GM12891 (cell line): ENCODE results near the gene FSTL1.

ENCODE experiments used
- PAX5 ChIP-seq: IDR thresholded peaks from 2 replicates; pipeline ENCODE4 v1.6.1; 2011; ENCODE audit warnings: low read length, moderate library complexity, mild to moderate bottlenecking; ENCODE audit not compliant: insufficient read depth, severe bottlenecking
- POLR2A ChIP-seq: IDR thresholded peaks from 2 replicates; pipeline ENCODE4 v1.6.1; 2011; ENCODE audit warnings: low read depth, low read length, control low read depth
- POLR2AphosphoS5 ChIP-seq: IDR thresholded peaks from 2 replicates; pipeline ENCODE4 v1.6.1; 2011; ENCODE audit warnings: low read depth, low read length, control low read depth
- POU2F2 ChIP-seq: IDR thresholded peaks from 2 replicates; pipeline ENCODE4 v1.6.1; 2011; ENCODE audit warnings: low read depth, mild to moderate bottlenecking, control low read depth, low read length, moderate library complexity
- SPI1 ChIP-seq: IDR thresholded peaks from 2 replicates; pipeline ENCODE4 v1.6.1; 2011; ENCODE audit warnings: low read depth, low read length, control low read depth
- TAF1 ChIP-seq: IDR thresholded peaks from 2 replicates; pipeline ENCODE4 v1.6.1; 2011; ENCODE audit warnings: low read depth, low read length, control low read depth

DNA sequence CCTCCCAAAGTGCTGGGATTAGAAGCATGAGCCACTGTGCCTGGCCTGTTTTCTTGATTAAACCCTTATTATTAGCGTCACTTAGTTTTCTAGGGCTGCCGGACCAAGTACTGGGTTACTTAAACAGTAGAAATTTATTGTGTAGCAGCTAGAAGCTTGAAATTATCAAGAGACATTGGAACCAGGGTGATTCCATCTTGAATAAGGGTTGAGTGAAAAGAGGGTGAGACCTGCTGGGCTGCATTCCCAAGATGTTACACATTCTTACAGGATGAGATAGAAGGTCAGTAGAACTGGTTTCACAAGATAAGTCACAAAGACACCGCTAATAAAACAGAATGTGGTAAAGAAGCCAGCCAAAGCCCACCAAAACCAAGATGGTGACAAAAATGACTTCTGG lies 18.6 kb upstream of the FSTL1 start:
- TF ChIP-seq TAF1 (no peak), POLR2AphosphoS5 (no peak), POLR2A (no peak), POU2F2 (no peak), SPI1 (no peak), PAX5 (no peak)
